Measurements from ENCODE around the gene TMPRSS13.
"Not testable (repeated sequence)": the region's sequence is repeated elsewhere in the genome, so short reads cannot be mapped to it uniquely, and the experiment has no call there.

Gene TMPRSS13

DNA sequence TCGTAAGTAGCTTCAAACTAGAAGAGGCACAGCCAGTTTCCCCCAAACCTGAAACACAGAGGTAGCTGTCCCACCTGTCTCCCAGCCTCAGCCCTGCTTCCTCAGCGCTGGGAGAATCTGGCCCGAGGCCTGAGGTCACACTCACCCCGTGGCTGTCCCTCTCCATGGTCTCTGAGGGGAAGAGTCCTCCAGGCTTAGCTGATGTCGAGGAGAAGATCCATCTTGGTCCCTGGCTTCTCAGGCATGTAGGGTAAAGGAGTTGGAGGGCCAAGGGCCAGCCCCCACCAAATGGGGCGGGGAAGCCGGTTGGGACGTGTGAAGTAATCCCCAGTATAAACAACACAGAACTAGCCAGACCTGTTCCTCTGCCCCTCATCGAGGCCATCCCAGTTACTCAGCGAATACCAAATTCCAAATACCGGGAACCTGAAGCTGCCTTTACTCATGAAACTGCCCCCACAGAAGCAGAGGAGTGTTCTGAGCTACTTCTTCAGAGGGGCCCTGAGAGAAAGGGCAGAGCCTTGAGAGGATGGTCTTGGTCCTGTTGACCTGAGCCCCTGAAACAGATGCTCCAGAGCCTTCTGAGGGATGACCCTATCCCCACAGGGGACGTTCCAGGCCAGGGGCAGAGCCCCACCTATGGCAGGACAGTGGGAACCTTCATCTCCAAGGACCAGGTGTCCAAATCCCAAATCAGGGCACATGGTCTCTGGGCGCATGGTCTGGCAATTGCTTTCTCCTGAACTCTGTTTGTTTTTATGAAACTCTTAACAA is at the start of gene TMPRSS13:
TMPRSS13 (minus strand) TSS at position 261 of the 774 bp plus-strand sequence; CDS start at position 166, 95 bp downstream.
- DNase-seq, result no peak

DNA sequence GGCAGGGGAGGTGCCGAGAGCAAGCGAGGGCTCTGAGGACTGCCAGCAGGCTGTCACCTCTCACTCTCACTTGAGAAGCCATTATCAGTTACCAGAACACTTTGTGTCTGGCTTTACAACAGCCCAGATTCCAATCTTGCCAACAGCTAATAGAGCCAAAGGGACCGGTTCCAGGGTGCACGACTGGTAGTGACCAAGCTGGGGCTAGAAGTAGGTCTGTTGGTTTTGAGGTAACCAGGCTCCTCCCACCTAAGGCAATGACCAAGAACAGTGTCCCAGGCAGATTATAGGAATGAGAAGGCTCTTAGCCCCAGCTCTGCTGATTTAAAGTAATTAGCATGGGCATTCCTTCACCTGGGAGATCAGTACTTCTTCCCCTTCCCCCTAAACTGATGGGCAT is 49.8 kb upstream of the TMPRSS13 start:
- DNase-seq, result no peak

GRCh38 chr11:117978291-117978910 is 49.2 kb upstream of the TMPRSS13 start:
- not testable (repeated sequence) for DNase-seq

GRCh38 chr11:117977612-117978264 is 48.5 kb upstream of the TMPRSS13 start:
- peak in 2 of 6 experiments; percentile 33 to 36 for DNase-seq

DNA sequence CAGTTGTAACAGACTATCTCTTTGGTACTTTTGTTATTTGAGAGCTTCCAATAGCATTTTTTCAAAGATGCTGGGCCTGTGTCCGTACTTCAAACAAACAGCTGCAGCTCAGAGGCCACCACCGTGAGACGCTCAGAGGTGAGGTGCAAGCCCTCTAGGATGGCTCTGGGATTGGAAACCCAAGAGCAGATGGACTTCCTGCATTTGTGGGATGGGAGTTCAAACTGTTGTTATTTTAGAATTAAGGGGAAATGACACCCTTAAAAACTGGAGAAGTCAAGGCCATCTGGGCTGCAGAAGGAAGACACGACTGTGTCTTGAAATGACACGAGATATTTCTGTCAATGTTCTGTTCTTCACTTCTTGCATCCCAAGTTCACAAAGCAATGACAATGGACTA is 47.8 kb upstream of the TMPRSS13 start:
- no peak for DNase-seq

DNA sequence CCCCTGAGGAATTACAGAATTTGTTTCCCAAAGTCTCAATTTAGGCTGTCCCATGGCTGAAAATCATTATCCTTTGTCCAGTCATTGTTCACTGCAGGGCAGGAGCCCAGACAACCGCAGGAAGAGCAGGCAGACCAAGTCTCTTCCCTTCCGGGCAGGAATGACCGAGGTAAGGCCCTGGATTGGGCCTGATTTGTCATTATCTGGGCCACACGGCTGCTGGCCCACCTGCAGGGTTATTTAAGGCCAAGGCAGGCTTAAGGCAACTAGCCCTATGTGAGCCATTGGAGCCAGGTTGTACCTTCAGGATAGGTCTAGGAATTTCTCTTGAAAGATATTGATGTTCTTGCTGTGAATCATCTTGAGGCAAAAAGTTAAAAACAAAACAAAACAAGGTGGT is 47.2 kb upstream of the TMPRSS13 start:
- DNase-seq, result no peak

- DNase-seq, result no peak
These were observed 44.3 kb upstream of the TMPRSS13 start for GRCh38 chr11:117973503-117973860.

- no peak for DNase-seq
These were observed 43.7 kb upstream of the TMPRSS13 start for GRCh38 chr11:117972629-117973502.

GRCh38 chr11:117972044-117972443 is 42.8 kb upstream of the TMPRSS13 start:
- DNase-seq, result no peak

DNA sequence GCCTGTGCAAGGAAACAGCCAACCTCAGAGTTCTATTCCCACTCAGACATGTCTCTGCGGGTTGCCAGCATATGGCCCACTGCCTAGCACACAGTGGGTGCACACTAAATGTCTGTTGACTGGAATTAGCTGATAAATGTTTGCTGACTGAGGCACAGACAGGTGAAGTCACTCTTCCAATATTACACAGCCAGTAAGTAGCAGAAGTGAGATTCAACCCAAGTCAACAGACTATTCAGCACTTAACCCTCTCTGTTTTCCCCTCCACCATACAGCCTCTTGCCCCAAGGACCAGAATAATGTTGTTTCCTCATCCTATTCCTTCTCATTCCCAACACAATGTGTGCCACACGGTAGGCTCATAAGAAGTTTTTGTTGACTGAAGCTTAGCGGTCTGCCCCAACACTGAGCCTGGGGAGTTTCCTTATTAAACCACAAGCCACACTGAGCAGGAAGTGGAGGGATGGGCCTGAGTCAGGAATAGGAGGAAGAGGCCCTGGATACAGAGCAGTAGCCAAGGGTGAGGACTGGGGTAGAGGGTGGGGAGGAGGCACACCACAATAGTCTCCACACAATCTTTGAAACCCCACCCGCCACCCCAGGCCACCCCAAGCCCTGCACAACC is 41.3 kb upstream of the TMPRSS13 start:
- no peak for DNase-seq

DNA sequence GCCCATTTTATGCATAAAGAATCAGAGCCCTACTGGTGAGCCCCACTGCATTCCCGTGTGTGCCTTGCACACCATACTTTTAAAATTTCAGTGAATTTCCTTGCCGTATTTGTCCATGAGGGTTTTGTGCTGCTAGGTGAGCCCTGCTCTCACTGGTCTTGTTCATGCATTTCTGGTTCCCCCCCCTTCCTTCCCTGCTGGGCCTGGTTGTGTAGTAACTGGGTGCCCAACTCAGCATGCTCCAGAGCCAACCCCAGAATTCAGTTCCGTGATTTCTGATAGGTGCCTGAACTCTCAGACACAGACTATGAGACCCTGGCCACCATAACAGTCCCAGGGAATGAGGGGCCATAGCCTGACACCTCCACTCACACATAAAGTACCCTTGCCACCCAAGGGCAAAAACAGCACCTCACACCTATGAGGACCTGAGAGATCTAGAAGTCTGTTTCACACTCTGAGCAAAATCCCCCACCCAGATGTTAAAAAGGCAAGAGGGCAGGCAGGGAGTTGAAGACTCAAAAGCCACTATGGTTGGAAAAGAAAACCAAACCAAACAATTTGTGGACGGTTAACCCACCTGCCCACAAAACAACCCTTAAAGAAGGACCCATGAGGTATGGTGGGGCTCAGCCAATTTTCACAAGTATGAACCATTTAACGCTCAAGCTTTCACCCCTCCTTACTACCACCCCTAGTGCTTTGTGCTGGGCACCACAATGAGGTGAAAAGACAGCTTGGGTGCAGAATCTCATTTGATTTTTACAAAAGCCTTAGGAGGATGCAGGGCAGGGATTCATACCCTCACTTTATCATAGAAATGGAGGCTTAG is 40.2 kb upstream of the TMPRSS13 start:
- no peak for DNase-seq

DNA sequence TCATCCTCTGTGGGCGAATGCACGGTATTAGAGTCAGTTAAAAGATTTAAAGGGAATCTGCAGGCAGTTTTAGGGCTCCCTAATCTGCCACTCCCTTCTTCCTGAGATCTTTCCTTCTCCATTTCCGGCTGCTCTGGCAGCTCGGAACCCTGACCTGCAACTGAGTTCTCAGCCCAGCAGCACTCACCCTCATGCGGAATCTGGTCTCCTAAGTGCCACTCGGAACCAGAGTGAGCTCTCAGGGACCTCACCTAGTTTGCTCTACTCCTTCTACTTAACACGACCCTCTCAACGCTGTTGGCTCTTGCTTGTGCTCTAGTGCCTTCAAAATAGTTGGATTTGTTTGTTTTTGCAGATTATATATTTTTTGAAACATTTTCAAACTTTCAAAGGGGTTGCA is 37.7 kb upstream of the TMPRSS13 start:
- DNase-seq, result no peak

DNA sequence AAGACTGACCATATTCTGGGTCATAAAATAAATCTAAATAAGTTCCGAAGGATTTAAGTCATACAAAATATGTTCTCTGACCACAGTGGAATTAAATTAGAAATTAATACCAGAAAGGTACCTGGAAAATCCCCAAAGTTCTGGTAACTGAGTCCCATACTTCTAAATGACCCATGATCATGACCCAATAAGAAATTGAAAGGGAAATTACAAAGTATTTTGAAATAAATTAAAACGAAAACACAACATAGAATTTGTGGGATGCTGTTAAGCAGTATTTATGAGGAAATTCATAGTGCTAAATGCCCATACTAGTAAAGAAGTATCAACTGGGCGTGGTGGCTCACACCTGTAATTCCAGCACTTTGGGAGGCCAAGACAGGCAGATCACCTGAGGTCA is 33.6 kb upstream of the TMPRSS13 start:
- no peak for DNase-seq

DNA sequence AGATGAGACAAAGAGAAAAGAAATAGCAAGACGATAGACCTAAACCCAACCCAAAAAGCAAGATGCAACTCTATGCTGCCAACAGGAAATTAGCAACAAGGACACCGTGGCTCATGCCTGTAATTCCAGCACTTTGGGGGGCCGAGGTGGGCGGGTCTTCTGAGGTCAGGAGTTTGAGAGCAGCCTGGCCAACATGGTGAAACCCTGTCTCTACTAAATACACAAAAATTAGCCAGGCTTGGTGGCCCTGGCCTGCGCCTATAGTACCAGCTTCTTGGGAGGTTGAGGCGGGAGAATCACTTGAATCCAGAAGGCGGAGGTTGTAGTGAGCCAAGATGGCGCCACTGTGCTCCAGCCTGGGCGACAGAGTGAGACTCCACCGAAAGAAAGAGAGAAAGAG is 32.7 kb upstream of the TMPRSS13 start:
- DNase-seq, result no peak

DNA sequence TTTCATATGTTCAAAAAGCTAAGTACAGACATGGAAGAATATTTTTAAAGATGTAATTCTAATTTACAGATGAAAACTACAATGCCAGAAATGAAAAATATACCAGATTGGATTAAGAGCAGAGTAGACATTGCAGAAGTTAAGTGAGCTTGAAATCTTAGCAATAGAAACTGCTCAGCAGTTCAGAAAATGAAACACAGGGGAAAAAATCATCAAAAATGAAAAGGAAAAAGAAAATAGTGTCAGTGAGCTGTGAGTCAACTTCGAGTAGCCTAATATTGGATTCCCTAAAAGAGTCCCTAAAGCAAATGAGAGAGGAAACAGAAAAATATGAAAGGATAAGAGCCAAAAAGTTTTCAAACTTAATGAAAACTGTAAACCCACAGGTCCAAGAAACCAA is 31.2 kb upstream of the TMPRSS13 start:
- no peak for DNase-seq

DNA sequence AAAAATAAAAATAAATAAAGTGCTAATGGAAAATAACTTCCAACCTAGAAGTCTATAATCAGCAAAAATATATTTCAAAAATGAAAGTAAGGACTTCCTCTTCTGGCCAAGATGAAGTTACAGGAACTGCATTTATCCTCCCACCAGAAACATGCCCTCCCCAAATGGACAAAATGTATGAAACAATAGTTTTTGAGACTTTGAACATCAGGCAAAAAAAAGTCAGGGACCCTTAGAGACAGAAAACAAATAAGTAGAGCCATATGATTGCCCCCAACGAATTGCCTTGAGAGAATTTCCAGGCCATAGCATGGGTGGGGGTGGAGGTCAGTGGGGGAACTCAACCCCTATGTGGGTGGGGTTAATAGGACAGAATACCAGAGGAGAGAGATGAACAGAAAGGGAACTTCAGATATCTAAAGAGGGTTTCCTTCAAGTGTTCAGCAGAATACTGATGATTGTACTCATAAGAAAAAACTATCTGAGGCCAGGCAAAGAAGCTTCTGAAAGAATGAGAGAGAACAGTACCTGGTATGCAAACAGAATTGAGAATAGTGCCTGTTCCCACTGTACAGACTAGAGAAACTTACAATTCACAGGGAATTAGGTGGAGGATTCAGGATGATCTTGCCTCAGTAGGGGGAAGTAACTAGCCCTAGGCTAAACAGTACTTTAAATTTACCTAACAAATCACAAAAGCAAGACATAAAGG is 30.4 kb upstream of the TMPRSS13 start:
- no peak for DNase-seq

DNA sequence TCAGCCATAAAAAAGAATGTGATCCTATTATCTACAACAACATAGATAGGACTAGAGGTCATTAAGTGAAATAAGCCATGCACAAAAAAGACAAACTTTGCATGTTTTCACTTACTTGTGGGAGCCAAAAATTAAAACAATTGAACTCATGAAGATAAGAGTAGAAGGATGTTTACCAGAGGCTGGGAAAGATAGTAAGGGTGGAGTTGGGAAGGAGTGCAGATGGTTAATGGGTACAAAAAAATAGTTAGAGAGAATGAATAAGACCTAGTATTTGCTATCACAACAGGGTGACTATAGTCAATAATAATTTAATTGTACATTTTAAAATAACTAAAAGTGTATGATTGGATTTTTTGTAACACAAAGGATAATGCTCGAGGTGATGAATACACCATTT is 29.7 kb upstream of the TMPRSS13 start:
- no peak for DNase-seq

- DNase-seq, result peak in 3 of 6 experiments; percentile 67 to 72 (median 70)
These were observed 23.9 kb upstream of the TMPRSS13 start for GRCh38 chr11:117953024-117953671.

DNA sequence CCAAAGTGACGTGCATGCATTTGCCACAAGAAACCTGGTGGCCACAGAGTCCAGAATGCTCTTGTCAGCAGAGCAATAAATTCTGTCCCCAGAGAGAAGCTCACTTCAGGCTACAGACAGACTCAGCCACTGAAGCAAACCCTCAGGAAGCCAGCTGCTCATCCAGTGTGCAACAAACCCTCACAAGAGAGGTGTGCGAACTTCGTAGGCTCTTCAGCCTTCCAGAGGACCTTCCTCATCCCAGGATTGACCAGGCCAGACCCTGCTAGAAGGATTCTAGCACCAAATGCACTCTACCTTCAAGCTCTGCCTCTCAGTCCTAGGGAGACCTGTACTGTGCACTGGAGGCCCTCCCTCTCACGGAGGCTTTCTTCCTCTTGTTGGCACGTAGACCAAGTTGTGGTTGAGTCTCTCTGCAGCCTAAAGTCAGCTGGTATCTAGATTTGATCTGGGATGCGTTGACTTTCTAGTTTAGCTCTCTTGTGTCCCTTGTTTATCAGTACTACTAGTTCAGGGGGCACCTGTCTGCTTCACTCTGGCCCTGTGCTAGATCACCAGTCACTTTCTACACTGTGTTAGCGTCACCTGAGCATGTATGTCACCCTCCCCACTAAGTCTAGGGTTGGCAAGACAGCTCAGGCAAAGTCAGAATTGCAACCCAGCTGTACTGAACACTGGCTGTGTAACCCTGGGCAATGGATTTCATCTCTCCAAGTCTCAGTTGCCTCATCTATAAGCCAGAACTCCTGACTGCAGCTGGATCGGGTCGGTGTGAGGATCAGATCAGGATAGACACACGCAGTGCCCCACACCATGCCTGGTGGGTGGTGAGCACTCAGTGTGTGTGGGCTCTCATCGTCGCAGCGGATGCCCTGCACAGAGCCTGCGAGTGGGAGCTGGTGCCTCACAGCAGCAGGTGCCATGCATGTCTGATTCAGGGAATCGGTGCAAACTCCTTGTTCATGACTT is 22.1 kb upstream of the TMPRSS13 start:
- DNase-seq, result peak; percentile 16 to 77 (median 53)
